ENCODE measurements around the gene FLT1.

The FLT1 gene

DNA sequence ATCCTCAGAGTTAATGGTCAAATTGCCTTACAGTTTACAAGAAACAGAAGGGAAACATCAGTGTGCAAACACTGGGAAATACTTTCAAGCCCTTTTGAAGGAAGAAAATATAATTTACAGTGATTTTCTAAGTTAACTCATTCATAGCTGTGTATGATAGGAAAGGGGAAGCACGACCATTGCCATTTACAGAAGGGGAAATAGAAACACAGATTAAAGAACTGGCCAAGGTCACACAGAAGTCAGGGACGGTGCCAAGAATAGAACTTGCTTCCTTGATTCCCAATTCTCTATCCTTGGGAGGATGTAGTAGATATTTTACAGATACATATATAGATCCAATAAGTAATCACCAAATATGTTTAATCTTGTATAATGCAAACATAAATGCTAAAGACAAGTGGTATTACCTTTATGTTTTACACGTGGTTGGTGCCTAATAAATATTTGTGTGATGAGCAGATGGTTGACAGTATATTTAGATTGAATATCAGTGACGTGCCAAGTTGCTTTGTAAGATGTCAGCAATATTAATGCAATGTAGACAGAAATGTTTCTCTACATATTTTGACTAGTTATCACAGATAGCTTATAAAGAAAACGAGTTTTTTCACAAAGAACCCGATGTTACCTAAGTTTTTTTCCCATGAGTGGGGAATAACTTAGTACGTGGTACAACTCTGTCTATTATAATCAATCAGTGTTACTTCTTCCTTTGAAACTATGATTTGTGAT lies 73.1 kb downstream of the FLT1 start:
- no peak for DNase-seq (ENCODE audit: low read depth)
- TF ChIP-seq, protein P1, sequence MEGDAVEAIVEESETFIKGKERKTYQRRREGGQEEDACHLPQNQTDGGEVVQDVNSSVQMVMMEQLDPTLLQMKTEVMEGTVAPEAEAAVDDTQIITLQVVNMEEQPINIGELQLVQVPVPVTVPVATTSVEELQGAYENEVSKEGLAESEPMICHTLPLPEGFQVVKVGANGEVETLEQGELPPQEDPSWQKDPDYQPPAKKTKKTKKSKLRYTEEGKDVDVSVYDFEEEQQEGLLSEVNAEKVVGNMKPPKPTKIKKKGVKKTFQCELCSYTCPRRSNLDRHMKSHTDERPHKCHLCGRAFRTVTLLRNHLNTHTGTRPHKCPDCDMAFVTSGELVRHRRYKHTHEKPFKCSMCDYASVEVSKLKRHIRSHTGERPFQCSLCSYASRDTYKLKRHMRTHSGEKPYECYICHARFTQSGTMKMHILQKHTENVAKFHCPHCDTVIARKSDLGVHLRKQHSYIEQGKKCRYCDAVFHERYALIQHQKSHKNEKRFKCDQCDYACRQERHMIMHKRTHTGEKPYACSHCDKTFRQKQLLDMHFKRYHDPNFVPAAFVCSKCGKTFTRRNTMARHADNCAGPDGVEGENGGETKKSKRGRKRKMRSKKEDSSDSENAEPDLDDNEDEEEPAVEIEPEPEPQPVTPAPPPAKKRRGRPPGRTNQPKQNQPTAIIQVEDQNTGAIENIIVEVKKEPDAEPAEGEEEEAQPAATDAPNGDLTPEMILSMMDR (IDR thresholded peaks at IDR 0.05; ENCODE audit: control insufficient read depth, insufficient read depth, low read depth, low read length, missing control alignments) = no peak
- H3K4me3 ChIP-seq (ENCODE audit: control insufficient read depth, low read depth, low read length) = no peak overlapping the region

DNA sequence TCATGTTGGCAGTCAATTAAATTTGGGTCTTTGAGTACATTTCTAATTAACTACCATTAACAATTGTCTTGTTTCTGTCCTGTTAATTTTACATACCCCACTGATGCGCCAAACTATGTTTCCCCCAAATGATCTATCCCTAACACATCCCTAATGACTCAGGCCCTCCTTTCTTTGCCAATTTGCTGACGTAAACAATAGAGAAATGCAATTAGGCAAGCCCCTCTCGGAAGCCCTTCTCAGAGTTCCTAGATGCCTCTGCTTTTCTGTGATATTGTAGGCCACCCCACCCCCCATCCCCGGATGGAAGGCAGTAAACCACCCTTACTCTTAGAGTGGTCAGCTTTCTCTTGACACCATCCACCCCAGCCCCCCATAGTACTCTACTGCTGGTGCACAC lies 74.2 kb downstream of the FLT1 start:
- no peak for DNase-seq (ENCODE audit: low read depth)
- H3K4me3 ChIP-seq (ENCODE audit: control insufficient read depth, low read depth, low read length) = no peak overlapping the region
- TF ChIP-seq, protein P1 (IDR thresholded peaks at IDR 0.05; ENCODE audit: control insufficient read depth, insufficient read depth, low read depth, low read length, missing control alignments) = no peak

DNA sequence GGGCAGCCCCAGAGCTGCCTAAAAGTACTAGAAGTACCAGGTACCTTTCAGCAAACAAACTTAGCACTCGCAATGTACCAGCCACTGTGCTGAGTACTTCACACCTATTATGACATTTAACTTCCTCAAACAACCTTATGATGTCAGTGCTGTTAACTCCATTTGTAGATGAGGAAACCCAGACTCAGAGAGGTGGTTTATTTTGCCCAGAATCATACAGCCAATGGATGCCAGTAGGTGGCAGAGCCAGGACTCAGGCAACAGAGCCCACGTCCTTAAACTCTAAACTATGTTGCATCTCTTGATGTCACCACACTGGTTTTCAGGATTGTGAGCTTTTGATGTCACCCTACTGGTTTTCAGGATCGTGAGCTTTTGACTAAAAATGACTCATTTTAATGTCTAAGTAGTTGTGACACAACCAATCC lies 78.9 kb downstream of the FLT1 start:
- TF ChIP-seq, protein P1 (IDR thresholded peaks at IDR 0.05; ENCODE audit: control insufficient read depth, insufficient read depth, low read depth, low read length, missing control alignments) = no peak
- no peak overlapping the region for H3K4me3 ChIP-seq (ENCODE audit: control insufficient read depth, low read depth, low read length)
- DNase-seq (ENCODE audit: low read depth) = no peak

DNA sequence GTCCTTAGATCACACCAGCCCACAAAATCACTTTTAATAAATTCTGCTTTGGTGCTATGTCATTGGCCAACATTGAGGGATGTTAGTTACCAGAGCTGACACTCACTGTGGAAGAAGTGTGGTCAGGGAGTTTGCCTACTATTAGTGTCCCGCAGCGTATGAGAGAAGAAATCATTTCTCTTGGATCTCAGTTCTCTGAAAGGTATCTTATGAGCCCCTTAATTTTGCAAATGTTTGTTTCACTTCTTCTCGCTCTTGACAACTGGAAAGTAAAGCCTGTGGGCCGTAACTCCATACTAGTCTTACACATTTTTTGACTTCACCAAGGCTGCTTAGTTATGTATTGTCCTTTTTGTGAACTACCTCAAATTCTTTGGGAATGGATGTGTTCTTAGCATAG lies 80.9 kb downstream of the FLT1 start:
- no peak for DNase-seq (ENCODE audit: low read depth)
- H3K4me3 ChIP-seq (ENCODE audit: control insufficient read depth, low read depth, low read length) = no peak overlapping the region
- TF ChIP-seq, protein P1 (IDR thresholded peaks at IDR 0.05; ENCODE audit: control insufficient read depth, insufficient read depth, low read depth, low read length, missing control alignments) = no peak

DNA sequence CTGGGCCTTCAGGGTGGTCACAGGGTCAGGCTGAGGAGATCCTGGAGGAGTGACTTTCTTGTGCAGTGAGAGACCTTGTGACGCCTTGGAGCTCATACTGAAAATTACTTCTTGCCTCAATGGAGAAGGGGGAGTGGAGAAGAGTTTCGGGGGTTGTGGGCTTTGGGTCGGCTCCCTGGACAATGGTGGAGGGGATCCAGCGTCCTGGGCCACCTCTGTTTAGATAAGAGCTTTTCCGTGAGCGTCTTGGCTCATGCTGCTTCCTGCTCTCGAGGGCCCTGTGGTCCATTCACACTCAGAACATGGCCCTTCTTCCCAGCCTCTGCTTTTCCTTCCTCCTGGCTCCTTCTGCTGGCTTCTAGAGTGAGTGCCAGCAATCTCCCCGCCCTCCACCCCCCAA lies 81.9 kb downstream of the FLT1 start:
- no peak overlapping the region for H3K4me3 ChIP-seq (ENCODE audit: control insufficient read depth, low read depth, low read length)
- TF ChIP-seq, protein P1 (IDR thresholded peaks at IDR 0.05; ENCODE audit: control insufficient read depth, insufficient read depth, low read depth, low read length, missing control alignments) = no peak
- DNase-seq (ENCODE audit: low read depth) = no peak

DNA sequence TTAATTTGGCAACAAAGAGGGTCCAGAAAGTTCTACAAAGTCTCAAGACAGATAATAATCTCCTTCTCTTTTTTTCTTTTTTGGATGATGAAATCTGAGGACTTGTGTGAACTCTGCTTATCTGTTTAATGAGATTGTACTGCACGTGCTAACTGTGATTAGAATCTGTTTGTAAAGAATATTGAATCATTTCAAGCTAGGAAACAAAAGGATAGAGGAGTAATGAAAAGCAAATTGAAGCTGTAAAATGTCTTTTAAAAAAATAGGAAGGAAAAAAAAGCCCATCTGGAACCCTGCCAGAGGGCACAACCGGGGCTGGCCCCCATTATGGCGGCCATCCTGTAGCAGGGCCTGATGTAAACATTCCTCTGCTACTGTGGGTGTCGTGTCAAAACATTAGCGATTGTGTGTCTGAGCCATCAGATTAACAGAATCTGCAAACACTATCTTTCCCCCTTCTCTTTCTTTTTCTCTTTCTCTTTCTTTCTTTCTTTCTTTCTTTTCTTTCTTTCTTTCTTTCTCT lies 83.0 kb downstream of the FLT1 start:
- TF ChIP-seq, protein P1 (IDR thresholded peaks at IDR 0.05; ENCODE audit: control insufficient read depth, insufficient read depth, low read depth, low read length, missing control alignments) = no peak
- H3K4me3 ChIP-seq (ENCODE audit: control insufficient read depth, low read depth, low read length) = no peak overlapping the region
- DNase-seq (ENCODE audit: low read depth) = no peak

All from AG09309 (cell line).